MV-4-11 (cell line): Measurements from ENCODE around the gene GZF1.

Experiments
- DNase-seq: peaks from one replicate; lab custom pipeline; 2025; lab: John Stamatoyannopoulos, UW

Gene GZF1

GRCh38 chr20:23407781-23408464 lies 45.9 kb downstream of the GZF1 start:
- DNase-seq = no peak

- DNase-seq = no peak
Measured at GRCh38 chr20:23408957-23409356, 47.0 kb downstream of the GZF1 start.

- no peak for DNase-seq
Measured at GRCh38 chr20:23409800-23410199, 47.8 kb downstream of the GZF1 start.

- DNase-seq = no peak
Measured at GRCh38 chr20:23410916-23411695, 49.1 kb downstream of the GZF1 start.

DNA sequence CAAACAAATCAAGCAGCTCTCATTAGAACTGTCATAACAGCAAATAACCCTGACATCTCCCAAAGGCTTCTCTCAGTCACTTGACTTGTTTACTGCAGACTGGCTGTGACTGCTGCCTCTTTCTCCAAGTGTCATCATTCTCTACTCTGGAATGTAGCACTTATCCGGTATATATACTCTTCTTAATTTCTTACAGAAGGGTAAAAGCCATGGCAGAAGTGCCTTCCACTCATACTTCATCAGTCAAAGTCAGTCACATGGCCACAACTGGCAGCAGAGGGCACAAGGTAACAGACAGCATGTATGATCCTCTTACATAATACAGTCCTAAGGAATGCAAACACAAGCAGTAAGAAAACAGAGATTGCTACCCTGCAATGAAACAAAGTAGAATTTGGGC lies 50.0 kb downstream of the GZF1 start:
- DNase-seq = no peak

- no peak for DNase-seq
Measured at GRCh38 chr20:23413862-23414422, 52.0 kb downstream of the GZF1 start.

- no peak for DNase-seq
Measured at GRCh38 chr20:23414526-23415188, 52.7 kb downstream of the GZF1 start.

- DNase-seq = no peak
Measured at GRCh38 chr20:23415555-23415954, 53.6 kb downstream of the GZF1 start.

DNA sequence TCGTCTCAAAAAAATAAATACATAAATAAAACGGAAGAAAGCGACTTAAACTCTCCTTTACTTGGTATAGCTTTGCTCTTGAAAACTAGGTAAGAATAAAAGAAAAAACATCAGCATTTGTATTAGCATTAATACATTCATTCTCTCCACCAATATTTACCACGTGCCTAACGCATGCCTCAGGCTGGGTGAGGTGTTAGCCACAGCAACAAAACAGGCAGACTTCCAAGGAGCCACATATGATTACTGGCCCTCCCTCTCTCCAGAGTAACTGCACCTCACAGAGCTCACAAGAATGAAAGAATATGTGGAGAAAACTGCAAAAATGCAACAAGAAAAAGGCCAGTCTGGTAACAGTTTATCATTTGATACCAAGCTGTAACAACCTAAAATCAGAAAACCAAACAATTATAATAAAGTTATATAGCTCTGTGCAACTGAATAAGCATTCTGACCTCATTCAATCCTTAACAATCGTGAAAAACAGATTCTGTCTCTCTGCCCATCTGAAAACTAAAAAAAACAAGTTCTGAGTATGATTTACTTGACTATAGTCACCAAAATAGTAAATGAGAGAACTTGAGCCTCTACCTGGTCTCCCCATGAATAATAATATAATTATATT lies 54.1 kb downstream of the GZF1 start:
- DNase-seq = no peak

- DNase-seq = no peak
Measured at GRCh38 chr20:23417861-23418260, 55.9 kb downstream of the GZF1 start.

GRCh38 chr20:23419657-23419994 lies 57.6 kb downstream of the GZF1 start:
- DNase-seq = no peak

- DNase-seq = peak; percentile 31
Measured at GRCh38 chr20:23419995-23420901, 58.3 kb downstream of the GZF1 start.

DNA sequence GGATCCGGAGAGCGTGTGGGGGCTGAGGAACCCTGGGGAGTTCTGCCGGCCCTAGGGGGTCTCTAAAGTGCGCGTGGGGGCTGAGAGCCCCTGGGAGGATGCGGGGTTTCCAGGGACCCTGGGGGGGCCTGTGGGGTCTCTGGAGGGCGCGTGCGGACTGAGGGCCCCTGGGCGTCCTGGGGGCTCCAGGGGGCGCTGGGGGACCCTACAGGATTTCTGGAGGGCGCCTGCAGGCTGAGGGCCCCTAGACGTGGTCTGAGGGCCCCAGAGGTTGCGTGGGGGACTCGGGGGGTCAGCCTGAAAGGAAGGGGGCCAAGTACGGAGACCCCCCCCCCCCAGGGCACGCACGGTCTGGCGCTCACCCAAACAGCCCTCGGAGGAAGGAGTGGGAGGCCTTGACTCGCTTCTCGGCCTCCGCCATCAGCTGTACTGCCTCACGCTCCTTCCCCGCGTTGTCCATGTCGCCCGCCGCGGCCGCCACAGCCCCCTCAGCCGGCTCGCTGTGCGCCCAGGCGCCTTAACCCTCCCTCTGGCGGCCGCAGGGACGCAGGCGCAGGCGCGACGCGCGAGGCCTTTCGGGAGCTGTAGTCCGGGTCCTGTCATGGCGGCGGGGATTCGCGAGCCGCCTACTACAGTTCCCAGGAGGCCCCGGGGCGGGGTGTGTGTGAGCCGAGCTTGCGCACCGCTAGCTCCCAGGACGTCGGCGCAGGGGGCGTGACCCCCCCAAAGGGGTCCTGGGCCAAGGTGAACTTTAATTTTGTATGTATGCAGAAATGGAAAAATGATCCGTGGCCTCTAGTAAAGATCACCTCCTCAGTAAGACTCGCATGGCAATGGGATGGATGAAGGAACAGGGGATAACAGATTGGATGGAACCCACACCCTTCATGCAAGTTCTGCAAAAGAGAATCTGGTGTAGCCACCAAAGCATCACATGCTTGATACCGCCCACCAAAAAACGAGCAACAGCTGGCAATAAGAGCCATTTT lies 59.3 kb downstream of the GZF1 start, which contains the start of gene NAPB:
TSS of gene NAPB (minus strand) at position 546 of the 989 bp plus-strand sequence. CDS start at position 460, 86 bp downstream.
- DNase-seq = peak; percentile 91
